T-helper 2 cell treated with Interferon-gamma antibody and Interleukin-4, amounts not matched to agents 100 ng/mL and 5 ng/mL, for 36 hours (primary cell): ENCODE results near the gene MNAT1. TPM values are rescaled to one million over a fixed set of nuclear protein-coding genes. Genes with fewer than 3 reads are reported as not detected.
"Not testable (repeated sequence)": the region's sequence is repeated elsewhere in the genome, so short reads cannot be mapped to it uniquely, and the experiment has no call there.

Source experiments
- intact Hi-C: fragments of 100-400 bp; cut with micrococcal nuclease; formaldehyde crosslinking; loops from one replicate; pipeline ENCODE4 v1.15.1; 2023
- total RNA-seq: library from RNA; stranded (reverse); gene quantifications from 2 replicates; pipeline ENCODE4 v1.2.3, GENCODE V29; 2022

Gene MNAT1
- total RNA-seq = 41.2 and 42.9 TPM in 2 replicates

DNA sequence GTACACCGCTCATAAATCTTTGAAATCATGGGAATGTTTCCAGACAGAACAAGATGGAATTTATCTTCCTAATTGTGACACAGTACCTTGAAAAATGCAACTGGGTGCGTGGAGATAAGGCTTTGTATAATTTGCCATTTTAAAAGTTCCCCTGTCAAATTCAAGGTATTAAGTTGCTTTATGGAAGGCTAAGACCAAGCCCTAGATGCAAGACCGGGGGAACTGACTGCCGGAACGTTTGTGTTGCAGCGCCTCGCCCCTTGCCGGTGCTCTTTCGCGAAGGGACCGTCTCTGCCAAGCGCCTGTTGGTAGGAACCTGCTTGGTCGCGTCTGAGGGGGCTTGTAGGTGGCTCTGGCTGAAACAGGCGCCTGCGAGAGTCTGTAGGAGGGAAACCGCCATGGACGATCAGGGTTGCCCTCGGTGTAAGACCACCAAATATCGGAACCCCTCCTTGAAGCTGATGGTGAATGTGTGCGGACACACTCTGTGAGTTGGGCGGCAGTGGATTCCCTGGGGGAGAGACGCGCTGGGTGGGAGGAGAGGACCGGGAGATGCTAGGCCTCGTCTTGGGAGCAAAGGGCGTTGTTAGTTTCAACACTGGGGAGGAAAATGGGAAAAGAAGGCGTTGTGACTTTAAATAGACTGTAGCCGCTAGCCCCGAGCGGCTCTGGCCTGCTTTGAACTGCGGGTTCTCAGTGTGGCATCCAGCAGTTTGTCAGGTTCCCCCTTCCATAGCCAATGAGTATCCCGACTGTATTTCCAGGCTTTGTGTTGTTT lies at the start of gene MNAT1:
MNAT1 (plus strand) TSS at position 297 of the 778 bp plus-strand sequence; CDS start at position 399, 102 bp downstream.
- intact Hi-C loops = loop anchor here (1.0 kb wide), 1 partner anchor 19 kb away; no protein-coding TSS in a partner anchor

- intact Hi-C loops = no loop called here
These were observed 47.7 kb upstream of the MNAT1 start for GRCh38 chr14:60686865-60687264.

DNA sequence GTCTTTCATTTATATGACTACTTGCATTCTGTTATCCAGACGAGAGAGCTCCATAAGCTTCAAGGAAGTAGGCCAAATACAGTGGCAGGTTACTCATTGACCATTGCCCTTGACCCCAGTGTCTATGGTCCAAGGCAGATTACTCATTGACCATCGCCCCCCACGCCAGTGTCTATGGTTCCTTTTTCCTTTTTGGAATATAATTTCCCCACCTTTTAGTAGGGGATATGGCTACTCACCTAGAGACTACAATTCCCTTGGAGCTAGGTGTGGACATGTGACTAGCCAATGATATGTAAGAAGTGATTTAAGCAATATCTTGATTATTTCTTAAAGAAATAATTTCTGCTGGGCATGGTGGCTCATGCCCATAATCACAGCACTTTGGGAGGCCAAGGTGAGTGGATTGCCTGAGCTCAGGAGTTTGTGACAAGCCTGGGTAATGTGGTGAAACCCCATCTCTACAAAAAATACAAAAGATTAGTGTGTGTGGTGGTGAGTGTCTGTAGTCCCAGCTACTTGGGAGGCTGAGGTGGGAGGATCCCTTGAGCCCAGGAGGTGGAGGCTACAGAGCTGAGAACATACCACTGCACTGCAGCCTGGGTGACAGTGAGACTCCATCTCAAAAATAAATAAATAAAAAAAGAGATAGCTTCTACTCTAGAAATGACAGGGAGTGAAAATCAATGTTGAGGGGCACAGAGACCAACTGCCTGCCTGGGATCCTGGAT lies 43.0 kb upstream of the MNAT1 start:
- intact Hi-C loops = no loop called here

GRCh38 chr14:60695327-60695726 lies 39.2 kb upstream of the MNAT1 start:
- intact Hi-C loops = no loop called here

- intact Hi-C loops = no loop called here
These were observed 34.0 kb upstream of the MNAT1 start for GRCh38 chr14:60700598-60700997.

DNA sequence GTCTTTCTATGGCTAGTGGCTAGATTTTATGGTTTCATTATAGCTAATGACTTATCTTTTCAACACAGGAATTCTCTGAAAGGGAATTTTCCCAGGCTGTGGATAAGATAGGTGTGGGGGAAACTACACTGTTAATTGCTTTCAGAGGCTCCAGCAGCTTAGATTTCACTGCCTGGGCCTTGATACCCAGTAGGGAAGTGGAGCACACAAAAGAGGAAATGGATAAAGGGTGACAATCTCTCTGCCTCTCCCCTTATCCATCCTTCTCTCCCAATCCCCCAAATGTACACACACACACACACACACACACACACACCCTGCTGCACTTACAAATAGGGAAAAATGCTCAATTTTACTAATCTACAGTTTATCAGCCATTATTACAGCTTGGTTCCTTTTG lies 29.5 kb upstream of the MNAT1 start:
- intact Hi-C loops = no loop called here

DNA sequence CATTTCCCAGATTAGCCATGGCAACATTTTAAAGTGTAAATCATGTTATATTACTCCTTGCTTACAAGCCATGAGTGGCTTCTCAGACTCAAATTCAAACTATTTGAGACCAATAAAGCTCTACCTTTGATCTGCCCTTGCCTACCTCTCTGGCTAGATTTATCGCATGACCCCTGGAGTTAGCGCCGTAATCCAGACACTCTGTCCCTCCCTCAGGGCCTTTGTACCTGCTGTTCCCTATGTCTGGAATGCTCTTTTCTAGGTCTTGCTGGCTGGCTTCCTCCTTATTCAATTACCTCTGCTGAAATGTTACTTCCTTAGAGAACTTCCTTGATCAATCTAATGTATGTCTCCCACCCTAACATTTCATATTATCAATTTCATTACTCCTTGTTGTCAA lies 26.7 kb upstream of the MNAT1 start:
- intact Hi-C loops = no loop called here

DNA sequence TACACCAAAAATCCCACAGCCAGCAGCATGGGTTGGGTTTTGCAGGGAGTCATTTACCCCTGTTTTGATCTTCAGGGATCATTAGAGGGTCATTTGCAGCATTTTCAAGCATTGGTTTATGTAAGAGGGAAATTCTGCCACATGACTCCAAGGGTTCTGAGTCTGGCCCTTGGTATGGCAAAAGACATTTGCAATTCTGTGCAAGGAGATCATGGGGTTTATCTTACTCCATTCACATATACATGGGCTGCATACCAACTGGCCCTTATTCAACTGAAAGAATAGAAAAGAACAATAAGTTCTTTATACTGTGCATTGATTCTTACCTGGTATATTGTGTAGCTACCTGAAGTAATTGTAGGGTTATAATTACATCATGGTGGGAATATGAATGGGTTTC lies 24.1 kb upstream of the MNAT1 start:
- intact Hi-C loops = no loop called here

DNA sequence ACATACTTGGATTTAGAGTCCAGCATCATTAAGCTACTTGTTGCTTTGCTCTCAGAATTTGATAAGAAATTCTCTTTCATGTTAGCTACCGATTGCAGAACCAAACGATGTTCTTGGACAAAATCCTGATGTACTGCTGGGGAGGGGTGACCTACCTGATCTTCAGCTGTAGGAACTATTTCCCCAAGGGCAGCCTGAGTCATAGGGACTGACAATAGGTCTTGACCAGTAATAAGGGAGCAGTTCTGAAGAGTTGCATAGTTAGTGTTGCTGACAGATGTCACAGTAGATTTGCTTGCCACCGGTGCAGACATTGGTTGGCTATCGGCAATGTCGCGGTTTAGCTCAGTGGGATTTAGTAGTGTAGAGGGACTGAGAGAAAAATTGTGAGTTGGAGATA lies 21.0 kb upstream of the MNAT1 start:
- intact Hi-C loops = no loop called here

GRCh38 chr14:60720391-60720790 lies 14.2 kb upstream of the MNAT1 start:
- intact Hi-C loops = loop anchor here (5.0 to 10.0 kb wide), 4 partner anchors 63 to 386 kb away; partner anchors contain the start of genes SLC38A6 and TRMT5

- intact Hi-C loops = loop anchor here (5.0 to 10.0 kb wide), 4 partner anchors 64 to 386 kb away; partner anchors contain the start of genes SLC38A6 and TRMT5
These were observed 13.6 kb upstream of the MNAT1 start for GRCh38 chr14:60720962-60721325.

DNA sequence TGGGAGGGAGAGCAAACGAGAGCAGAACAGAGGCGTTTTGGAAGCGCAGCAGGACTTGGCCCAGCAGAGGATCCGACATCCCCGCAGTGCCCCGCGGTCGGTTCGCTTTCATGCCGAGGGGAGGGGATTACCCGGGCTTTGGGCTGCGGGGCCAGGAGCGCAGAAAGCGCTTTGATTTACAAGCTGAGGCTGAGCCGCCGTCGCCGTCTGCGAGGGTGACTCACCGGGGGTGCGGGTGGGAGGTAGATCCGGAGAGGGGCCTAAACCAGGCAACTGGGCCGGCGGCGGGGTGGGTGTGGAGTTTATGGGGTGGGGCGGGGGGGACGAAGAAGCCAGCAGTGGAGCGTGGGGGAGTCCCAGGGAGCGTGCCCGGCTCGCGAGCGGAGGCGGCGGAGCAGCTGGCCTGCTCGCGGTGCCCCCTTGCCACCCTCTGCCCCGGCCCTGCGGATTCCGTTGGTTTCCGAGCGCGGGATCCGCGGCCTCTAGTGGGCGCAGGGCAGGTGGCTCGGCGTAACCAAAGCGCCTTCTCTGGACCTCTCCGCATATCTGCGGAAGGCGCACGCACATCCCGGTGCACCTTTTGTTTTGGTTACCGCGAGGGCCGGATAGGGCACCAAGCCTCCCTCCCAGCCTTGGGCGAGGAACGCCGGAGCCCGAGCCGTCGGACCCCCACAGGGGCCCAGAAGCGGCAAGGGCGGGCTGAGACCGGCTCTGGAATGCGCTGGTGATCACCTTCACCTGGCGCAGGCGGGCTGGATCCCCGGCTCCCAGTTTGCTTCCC lies 13.0 kb upstream of the MNAT1 start:
- intact Hi-C loops = loop anchor here (5.0 to 10.0 kb wide), 4 partner anchors 64 to 387 kb away; partner anchors contain the start of genes SLC38A6 and TRMT5

DNA sequence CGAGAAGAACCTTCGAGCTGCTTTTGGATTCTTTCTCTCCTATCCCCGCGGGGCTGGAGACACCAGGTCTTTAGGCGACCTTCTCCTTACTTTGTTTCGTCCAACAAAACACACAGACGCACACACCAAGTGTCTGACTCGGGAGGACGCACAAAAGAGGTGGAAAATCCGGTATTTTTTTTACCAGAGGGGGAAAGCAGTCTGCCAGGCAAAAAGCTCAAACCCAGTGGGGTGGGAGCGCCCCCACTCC lies 12.5 kb upstream of the MNAT1 start:
- intact Hi-C loops = loop anchor here (5.0 to 10.0 kb wide), 4 partner anchors 65 to 387 kb away; partner anchors contain the start of genes SLC38A6 and TRMT5

GRCh38 chr14:60722357-60723115 lies 12.0 kb upstream of the MNAT1 start:
- intact Hi-C loops = loop anchor here (1.0 to 10.0 kb wide), 5 partner anchors 31 to 388 kb away; partner anchors contain the start of genes SLC38A6 and TRMT5

DNA sequence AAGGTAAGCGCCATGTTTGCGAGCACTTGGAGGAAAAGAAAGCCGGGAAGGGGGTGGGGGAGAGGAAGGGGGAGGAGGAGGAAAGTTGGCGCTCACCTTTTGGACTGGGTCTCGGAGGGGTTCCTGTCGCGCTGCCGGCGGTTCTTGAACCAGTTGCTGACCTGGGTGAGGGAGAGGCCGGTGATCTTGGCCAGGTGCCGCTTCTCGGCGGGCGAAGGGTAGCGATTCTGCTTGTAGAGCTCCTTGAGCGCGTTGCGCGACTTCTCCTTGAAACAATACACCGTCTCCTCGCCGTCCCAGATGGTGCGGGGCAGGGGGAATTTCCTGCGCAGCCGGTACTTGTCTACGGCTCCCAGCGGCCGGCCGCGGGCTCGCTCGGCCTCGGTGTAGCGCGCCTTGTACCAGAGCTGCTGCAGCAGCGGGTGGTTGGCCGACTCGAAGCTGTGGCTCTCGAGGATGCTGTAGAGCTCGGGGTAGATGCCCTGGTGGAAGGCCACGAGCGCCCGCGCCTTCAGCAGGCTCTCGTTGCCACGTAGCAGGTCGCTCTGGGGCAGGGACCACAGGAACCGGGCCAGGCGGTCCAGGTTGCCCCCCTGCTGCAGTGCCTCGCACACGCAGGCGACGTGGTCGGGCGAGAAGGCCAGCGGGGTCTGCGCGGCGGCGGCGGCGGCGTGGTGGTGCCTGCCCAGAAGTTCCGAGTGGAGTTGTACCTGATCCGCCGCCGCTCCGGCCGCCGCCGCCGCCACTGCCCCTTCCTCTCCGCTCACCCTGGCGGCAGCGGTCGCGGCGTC lies 11.2 kb upstream of the MNAT1 start:
- intact Hi-C loops = loop anchor here (1.0 to 10.0 kb wide), 5 partner anchors 30 to 389 kb away; partner anchors contain the start of genes SLC38A6 and TRMT5

DNA sequence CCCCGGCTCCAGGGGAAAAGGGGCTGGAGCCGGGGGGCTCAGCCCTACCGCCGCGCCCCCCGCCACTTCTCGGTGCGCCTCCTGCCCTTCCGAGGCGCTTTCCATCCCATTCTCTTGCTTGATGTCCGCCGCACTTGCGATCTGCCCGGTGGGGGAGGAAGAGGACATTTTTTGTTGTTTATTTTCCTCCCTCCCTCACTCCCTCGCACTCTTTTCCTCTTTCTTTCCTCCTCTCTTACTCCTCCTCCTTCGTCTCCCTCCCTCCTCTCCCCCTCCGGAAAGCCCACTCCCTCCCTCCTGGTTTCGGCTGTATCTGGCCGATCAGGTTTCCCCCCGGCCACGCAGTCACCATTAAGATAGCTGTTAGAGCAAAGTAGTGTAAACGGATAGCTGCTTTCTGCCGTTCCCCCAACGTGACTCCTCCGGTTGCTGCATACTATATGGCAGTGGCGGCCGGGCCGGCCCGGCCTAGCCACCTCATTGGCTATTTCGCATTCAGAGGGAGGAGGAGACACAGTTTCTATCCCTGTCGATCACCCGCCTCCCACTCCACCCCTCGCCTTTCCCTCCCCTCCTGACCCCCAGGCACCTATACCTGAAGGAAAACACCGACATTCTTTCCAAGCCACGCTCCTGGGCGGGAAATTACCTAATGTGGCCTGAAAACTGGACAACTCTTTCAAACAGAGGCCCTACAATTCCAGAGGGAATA lies 10.5 kb upstream of the MNAT1 start, which contains the start of gene SIX4:
SIX4 (minus strand) TSS at position 445 of the 712 bp plus-strand sequence; CDS start at position 168, 277 bp downstream.
- intact Hi-C loops = loop anchor here (1.0 to 10.0 kb wide), 5 partner anchors 29 to 389 kb away; partner anchors contain the start of genes SLC38A6 and TRMT5

- intact Hi-C loops = not testable (repeated sequence)
These were observed 3.3 kb upstream of the MNAT1 start for GRCh38 chr14:60731291-60731690.

GRCh38 chr14:60732840-60733483 lies 1.6 kb upstream of the MNAT1 start:
- intact Hi-C loops = no loop called here
